Gastroesophageal sphincter (tissue), 4 donors: Measurements from ENCODE around the gene MROH2A. TPM values are rescaled to one million over a fixed set of nuclear protein-coding genes. Genes with fewer than 3 reads are reported as not detected.

Source experiments
- ATAC-seq: fragments of 150-250 bp; one replicate; pipeline ENCODE4 v1.9.1; 2016; ENCODE audit warnings: mild to moderate bottlenecking, moderate library complexity
- H3K27ac ChIP-seq, 4 donors: fragments of 200-600 bp; sonication (generic) in 3 of 4; 1 replicate in 3 of 4; 2 replicates in 1 of 4; pipeline ENCODE4 v1.5.1; 2016 to 2019
- H3K27me3 ChIP-seq: fragments of 200-600 bp; sonication (generic); one replicate; pipeline ENCODE4 v1.5.1; 2019
- H3K36me3 ChIP-seq, 2 donors: fragments of 200-600 bp; sonication (generic); one replicate each; pipeline ENCODE4 v1.5.1; 2019; ENCODE audit warnings: control low read depth in 1 of 2
- H3K4me1 ChIP-seq, 3 donors: fragments of 200-600 bp; sonication (generic); 1 replicate in 2 of 3; 2 replicates in 1 of 3; pipeline ENCODE4 v1.5.1; 2016 to 2019; ENCODE audit warnings: control low read depth in 2 of 3
- H3K4me3 ChIP-seq, 2 donors: fragments of 200-600 bp; sonication (generic); one replicate each; pipeline ENCODE4 v1.5.1; 2019; ENCODE audit warnings: mild to moderate bottlenecking in 1 of 2, moderate library complexity in 1 of 2
- H3K9me3 ChIP-seq, 3 donors: fragments of 200-600 bp; sonication (generic); one replicate each; pipeline ENCODE4 v1.5.1; 2017 to 2019; ENCODE audit warnings: control low read depth in 2 of 3
- EP300 ChIP-seq: sonication (generic); formaldehyde crosslinking; IDR thresholded peaks from one replicate; pipeline ENCODE4 v1.6.1; 2017; ENCODE audit warnings: antibody characterized with exemption, mild to moderate bottlenecking
- POLR2A ChIP-seq, 2 donors: fragments of 450-650 bp; IDR thresholded peaks; one replicate each; pipeline ENCODE4 v1.6.1; 2017; ENCODE audit warnings: antibody characterized with exemption in 2 of 2, mild to moderate bottlenecking in 2 of 2, moderate library complexity in 1 of 2
- POLR2AphosphoS5 ChIP-seq: sonication (generic); formaldehyde crosslinking; IDR thresholded peaks from one replicate; pipeline ENCODE4 v1.6.1; 2017; ENCODE audit warnings: antibody characterized with exemption
- WGBS, 2 donors: methylation state at CpG; one replicate each; pipeline ENCODE4 v1.1.5; 2018; ENCODE audit warnings: low coverage in 1 of 2; 5-methylcytosine and 5-hydroxymethylcytosine counted together
- total RNA-seq, 4 donors: library from RNA; depleted of rRNA; stranded (reverse); fragments of >200 nt; gene quantifications; one replicate each; pipeline ENCODE4 v1.1.0, GENCODE V29; 2016
- TF ChIP-seq, protein P1 (sequence below), 4 experiments: fragments of 200-600 bp in 2 of 4; fragments of 450-650 bp in 2 of 4; sonication (generic) in 1 of 4; IDR thresholded peaks; one replicate each; pipeline ENCODE4 v1.5.1; 2017 to 2019; ENCODE audit warnings: antibody characterized with exemption in 4 of 4, mild to moderate bottlenecking in 2 of 4, moderate library complexity in 2 of 4

MROH2A gene
- total RNA-seq, 4 donors from 2014 or later, result not detected

DNA sequence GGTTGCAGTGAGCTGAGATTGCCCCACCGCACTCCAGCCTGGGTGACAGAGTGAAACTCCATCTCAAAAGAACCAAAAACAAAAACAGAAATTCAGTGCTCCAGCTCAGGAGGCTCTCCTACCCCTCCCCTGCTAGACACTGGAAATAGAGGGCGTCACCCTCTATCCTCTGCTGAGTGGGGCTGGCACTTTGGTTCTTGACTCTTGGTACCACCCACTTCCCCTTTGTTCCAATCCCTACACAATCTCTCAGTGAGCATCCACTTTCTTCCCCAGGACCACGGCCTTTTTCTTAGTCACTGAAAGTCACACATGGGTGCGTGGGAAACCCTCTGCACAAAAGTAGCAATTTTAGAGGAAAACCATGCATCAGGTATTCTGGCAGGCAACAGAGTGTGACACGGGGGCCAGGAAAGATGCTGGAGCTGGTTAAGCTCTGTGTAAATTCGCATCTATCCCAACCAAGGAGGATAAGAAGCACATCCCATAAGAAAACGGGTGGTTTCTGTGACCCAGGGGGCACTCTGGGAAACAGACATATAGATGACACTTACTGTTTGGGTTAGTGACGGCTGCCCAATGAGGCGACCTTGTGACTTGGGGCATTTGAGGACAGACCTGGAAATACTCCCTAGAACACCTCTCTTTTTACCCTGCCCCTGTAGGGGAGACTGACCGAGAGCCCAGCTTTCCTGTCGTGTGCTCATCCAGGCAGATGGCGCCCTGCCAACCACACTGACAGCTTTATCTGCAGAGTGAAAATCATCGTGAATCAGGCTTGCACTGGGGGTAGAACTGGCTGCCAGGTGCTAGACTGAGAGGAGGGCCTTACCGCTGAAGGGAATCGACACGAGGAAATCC is 68.5 kb downstream of the MROH2A start:
- Histone ChIP-seq H3K27ac (no peak overlapping the region), H3K27me3 (peaks cover 18% of the 10 kb centered on the region), H3K4me1 (no peaks in the 10 kb centered on the region), H3K36me3 (no peaks in the 10 kb centered on the region), H3K9me3 (no peaks in the 10 kb centered on the region), H3K4me3 (no peak overlapping the region)
- TF ChIP-seq EP300 (no peak), POLR2AphosphoS5 (no peak), POLR2A (IDR thresholded peaks at IDR 0.05) (no peak)
- TF ChIP-seq, protein P1, sequence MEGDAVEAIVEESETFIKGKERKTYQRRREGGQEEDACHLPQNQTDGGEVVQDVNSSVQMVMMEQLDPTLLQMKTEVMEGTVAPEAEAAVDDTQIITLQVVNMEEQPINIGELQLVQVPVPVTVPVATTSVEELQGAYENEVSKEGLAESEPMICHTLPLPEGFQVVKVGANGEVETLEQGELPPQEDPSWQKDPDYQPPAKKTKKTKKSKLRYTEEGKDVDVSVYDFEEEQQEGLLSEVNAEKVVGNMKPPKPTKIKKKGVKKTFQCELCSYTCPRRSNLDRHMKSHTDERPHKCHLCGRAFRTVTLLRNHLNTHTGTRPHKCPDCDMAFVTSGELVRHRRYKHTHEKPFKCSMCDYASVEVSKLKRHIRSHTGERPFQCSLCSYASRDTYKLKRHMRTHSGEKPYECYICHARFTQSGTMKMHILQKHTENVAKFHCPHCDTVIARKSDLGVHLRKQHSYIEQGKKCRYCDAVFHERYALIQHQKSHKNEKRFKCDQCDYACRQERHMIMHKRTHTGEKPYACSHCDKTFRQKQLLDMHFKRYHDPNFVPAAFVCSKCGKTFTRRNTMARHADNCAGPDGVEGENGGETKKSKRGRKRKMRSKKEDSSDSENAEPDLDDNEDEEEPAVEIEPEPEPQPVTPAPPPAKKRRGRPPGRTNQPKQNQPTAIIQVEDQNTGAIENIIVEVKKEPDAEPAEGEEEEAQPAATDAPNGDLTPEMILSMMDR (IDR thresholded peaks at IDR 0.05), result no peak
- ATAC-seq, result no peak
- WGBS, 2 donors, result 68 to 79% methylated on average over 4 to 12 of the region's 16 CpGs

DNA sequence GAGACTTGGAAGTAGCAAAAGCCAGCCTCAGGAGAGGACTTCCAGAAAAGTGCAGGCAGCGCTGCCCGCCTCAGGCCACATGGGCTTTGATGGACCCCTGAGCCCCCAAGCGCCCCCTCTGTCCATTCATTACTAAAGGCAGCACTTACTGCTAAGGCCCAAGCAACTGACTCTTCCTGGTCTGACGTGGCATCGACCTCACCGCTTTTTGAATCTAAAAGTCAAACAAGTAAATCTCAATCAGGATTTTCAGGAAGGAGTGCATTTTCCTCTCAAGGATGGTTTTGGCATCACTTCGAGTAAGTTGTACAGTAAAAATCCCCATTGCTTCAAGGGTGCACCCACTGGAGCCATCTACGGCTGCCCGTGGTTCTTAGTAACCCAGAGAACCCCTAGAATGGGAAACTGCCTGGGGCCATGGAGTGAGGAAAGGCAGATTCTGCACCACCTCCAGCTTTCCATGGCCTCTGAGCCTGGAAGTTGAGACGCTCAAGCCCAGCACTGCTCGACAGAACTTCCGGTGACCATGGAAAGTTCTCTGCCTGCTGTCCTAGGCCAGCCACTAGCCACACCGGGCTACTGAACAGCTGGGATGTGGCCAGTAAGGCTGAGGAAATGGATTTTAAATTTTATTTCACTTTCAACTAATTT is 69.2 kb downstream of the MROH2A start:
- no peaks in the 10 kb centered on the region for H3K4me1 ChIP-seq
- no peak overlapping the region for H3K27ac ChIP-seq
- no peaks in the 10 kb centered on the region for H3K36me3 ChIP-seq
- WGBS, 2 donors, result 96 to 98% methylated on average over 8 of the region's 13 CpGs
- TF ChIP-seq POLR2AphosphoS5 (no peak), POLR2A (IDR thresholded peaks at IDR 0.05) (no peak), EP300 (no peak)
- TF ChIP-seq, protein P1 (IDR thresholded peaks at IDR 0.05), result no peak
- H3K27me3 ChIP-seq, result peaks cover 25% of the 10 kb centered on the region
- H3K9me3 ChIP-seq, result no peaks in the 10 kb centered on the region
- H3K4me3 ChIP-seq, result no peak overlapping the region
- ATAC-seq, result no peak

DNA sequence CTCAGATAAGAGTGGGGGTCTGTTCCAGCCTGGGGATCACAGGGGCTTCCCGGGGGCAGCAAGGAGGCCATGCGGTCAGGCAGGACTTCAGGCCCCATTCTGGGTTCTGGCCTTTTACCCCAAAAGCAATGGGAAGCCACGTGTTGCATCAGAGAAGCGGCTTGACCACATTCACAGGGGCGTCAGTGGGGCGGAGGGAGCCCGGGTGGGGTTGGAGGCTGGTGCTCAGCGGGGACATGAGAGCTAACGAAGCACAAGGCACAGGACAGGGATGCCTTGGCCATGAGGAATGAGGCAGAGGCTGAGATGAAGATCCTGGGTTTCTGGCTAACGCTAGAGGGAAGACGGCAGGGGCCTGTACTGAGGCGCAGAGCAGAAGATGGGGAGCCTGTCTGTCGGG is 70.1 kb downstream of the MROH2A start:
- Histone ChIP-seq H3K27me3 (peaks cover 28% of the 10 kb centered on the region), H3K9me3 (no peaks in the 10 kb centered on the region), H3K27ac (no peak overlapping the region), H3K4me3 (no peak overlapping the region), H3K36me3 (no peaks in the 10 kb centered on the region), H3K4me1 (no peaks in the 10 kb centered on the region)
- WGBS, 2 donors, result 60 to 99% methylated on average over 1 to 7 of the region's 13 CpGs
- TF ChIP-seq POLR2AphosphoS5, result no peak
- TF ChIP-seq EP300, result no peak
- TF ChIP-seq, protein P1 (IDR thresholded peaks at IDR 0.05), result no peak
- TF ChIP-seq POLR2A (IDR thresholded peaks at IDR 0.05), result no peak
- no peak for ATAC-seq

DNA sequence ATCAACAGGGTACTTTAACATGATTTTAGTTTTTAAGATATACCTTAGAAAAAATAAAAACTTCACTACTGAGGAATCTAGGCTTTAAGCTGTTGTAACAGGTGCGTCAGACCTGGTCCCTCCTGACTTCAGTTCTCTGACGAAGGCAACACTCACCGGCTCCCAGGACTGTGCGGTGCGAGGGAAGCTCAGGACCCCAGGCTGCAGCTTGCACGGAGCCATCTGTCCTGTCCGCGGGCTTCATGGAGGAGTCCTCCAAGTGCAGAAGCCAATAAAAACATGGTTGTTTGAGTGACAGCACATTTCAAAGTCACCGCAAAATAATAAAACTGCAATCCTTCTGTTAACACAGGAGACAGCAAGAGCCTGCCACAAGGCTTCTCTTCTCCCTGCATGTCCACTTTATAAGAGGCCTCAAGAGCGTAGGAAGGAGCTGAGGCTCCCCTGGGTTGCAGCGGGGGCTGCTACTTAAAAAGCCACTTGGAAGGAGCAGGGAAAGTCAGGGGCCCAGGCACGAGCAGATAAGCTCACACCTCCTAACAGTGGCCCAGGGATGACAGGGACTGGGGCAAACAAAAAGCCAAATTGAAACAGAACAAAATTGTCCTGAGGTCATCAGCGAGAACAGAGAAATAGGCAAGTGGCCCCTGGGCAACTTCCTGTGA is 71.6 kb downstream of the MROH2A start:
- peaks cover 31% of the 10 kb centered on the region for H3K27me3 ChIP-seq
- 91 to 92% methylated on average over 9 to 13 of the region's 13 CpGs for WGBS, 2 donors

More for the DNA sequence above, 71.6 kb downstream of the MROH2A start:
- H3K36me3 ChIP-seq, result no peaks in the 10 kb centered on the region
- no peak overlapping the region for H3K27ac ChIP-seq
- no peak for ATAC-seq
- no peak overlapping the region for H3K4me3 ChIP-seq
- H3K9me3 ChIP-seq, result no peaks in the 10 kb centered on the region
- TF ChIP-seq EP300 (no peak), POLR2AphosphoS5 (no peak), POLR2A (IDR thresholded peaks at IDR 0.05) (no peak)
- TF ChIP-seq, protein P1 (IDR thresholded peaks at IDR 0.05), result no peak
- H3K4me1 ChIP-seq, result peaks cover 0 to 11% (median 6%) of the 10 kb centered on the region in 3 donors
